Peyer's patch (tissue), 4 donors: ENCODE measurements around the gene TMC6. TPM values are rescaled to one million over a fixed set of nuclear protein-coding genes. Genes with fewer than 3 reads are reported as not detected.

ENCODE experiments used
- DNase-seq, 3 donors: peaks; one replicate each; pipeline ENCODE4 v3.0.0-alpha.2; 2017 to 2019
- H3K27ac ChIP-seq, 4 donors: fragments of 200-600 bp; sonication (generic); one replicate each; pipeline ENCODE4 v1.5.1; 2016 to 2019
- H3K27me3 ChIP-seq, 2 donors: fragments of 200-600 bp; sonication (generic); one replicate each; pipeline ENCODE4 v1.5.1; 2019
- H3K36me3 ChIP-seq, 3 donors: fragments of 200-600 bp; sonication (generic); one replicate each; pipeline ENCODE4 v1.5.1; 2016 to 2019
- H3K4me1 ChIP-seq, 4 donors: fragments of 200-600 bp; sonication (generic); one replicate each; pipeline ENCODE4 v1.5.1; 2016 to 2019
- H3K4me3 ChIP-seq, 4 donors: fragments of 200-600 bp; sonication (generic); 1 replicate in 3 of 4; 2 replicates in 1 of 4; pipeline ENCODE4 v1.5.1; 2016 to 2019; ENCODE audit warnings: mild to moderate bottlenecking in 1 of 4
- H3K9me3 ChIP-seq, 4 donors: fragments of 200-600 bp; sonication (generic); one replicate each; pipeline ENCODE4 v1.5.1; 2016 to 2019; ENCODE audit warnings: mild to moderate bottlenecking in 1 of 4
- POLR2A ChIP-seq, 2 donors: fragments of 450-650 bp; IDR thresholded peaks; one replicate each; pipeline ENCODE4 v1.5.1; 2017; ENCODE audit warnings: antibody characterized with exemption in 2 of 2, mild to moderate bottlenecking in 2 of 2, moderate library complexity in 2 of 2
- total RNA-seq, 4 donors: library from RNA; depleted of rRNA; stranded (reverse); fragments of >200 nt; gene quantifications; one replicate each; pipeline ENCODE4 v1.1.0, GENCODE V29; 2016
- TF ChIP-seq, protein P1 (sequence below), 6 experiments: fragments of 450-650 bp in 4 of 6; fragments of 200-600 bp in 2 of 6; sonication (generic) in 1 of 6; IDR thresholded peaks; one replicate each; pipeline ENCODE4 v1.5.1; 2017 to 2019; ENCODE audit warnings: antibody characterized with exemption in 6 of 6, mild to moderate bottlenecking in 3 of 6, moderate library complexity in 1 of 6

The TMC6 gene
- total RNA-seq, 4 donors from 2014 or later = 54.5 to 107 (median 94.9) TPM

DNA sequence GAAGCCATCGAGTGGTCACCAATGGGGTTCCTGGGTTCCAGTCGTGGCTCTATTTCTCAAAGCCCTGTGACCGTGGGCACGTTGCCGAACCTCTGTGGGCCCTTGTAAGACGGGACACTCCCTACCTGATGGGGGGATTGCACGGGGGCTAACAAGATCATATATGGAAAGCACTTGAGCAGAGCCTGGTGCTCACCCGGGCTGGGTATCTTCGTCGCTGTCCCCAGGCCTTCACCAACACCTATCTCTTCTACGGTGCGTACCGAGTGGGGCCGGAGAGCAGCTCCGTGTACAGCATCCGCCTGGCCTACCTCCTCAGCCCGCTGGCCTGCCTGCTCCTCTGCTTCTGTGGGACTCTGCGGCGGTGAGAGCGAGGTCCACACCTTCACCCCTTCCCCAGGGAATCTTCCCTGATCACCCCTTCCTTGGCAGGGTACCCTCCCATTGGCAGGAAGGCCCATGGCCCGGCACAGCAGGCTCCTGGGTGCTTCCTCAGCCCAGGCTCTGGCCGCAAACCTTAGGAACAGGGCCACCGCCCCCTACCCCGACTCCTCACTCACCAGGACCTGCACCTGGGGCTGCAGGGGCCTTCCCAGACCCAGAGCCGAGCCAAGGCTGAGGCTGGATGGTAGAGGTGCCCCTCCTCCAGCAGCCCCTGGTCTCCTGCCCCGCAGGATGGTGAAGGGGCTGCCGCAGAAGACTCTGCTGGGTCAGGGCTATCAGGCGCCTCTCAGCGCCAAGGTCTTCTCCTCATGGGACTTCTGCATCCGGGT is 4.8 kb upstream of the TMC6 start:
- no peaks in the 10 kb centered on the region for H3K27me3 ChIP-seq
- peaks cover 7 to 50% (median 44%) of the 10 kb centered on the region in 4 donors for H3K4me1 ChIP-seq
- peak overlapping the region in 3 of 4 donors; percentile 30 to 99 (median 84) for H3K27ac ChIP-seq
- no peaks in the 10 kb centered on the region for H3K9me3 ChIP-seq
- TF ChIP-seq POLR2A (IDR thresholded peaks at IDR 0.05) = no peak
- TF ChIP-seq, protein P1, sequence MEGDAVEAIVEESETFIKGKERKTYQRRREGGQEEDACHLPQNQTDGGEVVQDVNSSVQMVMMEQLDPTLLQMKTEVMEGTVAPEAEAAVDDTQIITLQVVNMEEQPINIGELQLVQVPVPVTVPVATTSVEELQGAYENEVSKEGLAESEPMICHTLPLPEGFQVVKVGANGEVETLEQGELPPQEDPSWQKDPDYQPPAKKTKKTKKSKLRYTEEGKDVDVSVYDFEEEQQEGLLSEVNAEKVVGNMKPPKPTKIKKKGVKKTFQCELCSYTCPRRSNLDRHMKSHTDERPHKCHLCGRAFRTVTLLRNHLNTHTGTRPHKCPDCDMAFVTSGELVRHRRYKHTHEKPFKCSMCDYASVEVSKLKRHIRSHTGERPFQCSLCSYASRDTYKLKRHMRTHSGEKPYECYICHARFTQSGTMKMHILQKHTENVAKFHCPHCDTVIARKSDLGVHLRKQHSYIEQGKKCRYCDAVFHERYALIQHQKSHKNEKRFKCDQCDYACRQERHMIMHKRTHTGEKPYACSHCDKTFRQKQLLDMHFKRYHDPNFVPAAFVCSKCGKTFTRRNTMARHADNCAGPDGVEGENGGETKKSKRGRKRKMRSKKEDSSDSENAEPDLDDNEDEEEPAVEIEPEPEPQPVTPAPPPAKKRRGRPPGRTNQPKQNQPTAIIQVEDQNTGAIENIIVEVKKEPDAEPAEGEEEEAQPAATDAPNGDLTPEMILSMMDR (IDR thresholded peaks at IDR 0.05) = no peak
- H3K36me3 ChIP-seq = no peaks in the 10 kb centered on the region
- DNase-seq = peak in 1 of 3 donors; percentile 48
- peak overlapping the region in 1 of 4 donors; percentile 97 for H3K4me3 ChIP-seq

- Histone ChIP-seq H3K27me3 (no peaks in the 10 kb centered on the region), H3K9me3 (no peaks in the 10 kb centered on the region), H3K27ac (peak overlapping the region; percentile 30 to 99 (median 85)), H3K36me3 (no peaks in the 10 kb centered on the region), H3K4me3 (peak overlapping the region in 3 of 4 donors; percentile 46 to 97 (median 50)), H3K4me1 (peaks cover 7 to 50% (median 43%) of the 10 kb centered on the region in 4 donors)
- TF ChIP-seq, protein P1 (IDR thresholded peaks at IDR 0.05) = no peak
- no peak for TF ChIP-seq POLR2A (IDR thresholded peaks at IDR 0.05)
- peak in 1 of 3 donors; percentile 47 for DNase-seq
Observed at GRCh38 chr17:78132767-78133178, 4.2 kb upstream of the TMC6 start.

GRCh38 chr17:78132084-78132676 is 3.6 kb upstream of the TMC6 start:
- DNase-seq = peak in 2 of 3 donors; percentile 96 to 98
- H3K9me3 ChIP-seq = no peaks in the 10 kb centered on the region
- H3K27me3 ChIP-seq = no peaks in the 10 kb centered on the region
- H3K4me1 ChIP-seq = peaks cover 7 to 50% (median 40%) of the 10 kb centered on the region in 4 donors
- TF ChIP-seq POLR2A (IDR thresholded peaks at IDR 0.05) = no peak
- TF ChIP-seq, protein P1 (IDR thresholded peaks at IDR 0.05) = no peak
- H3K4me3 ChIP-seq = peak overlapping the region; percentile 46 to 97 (median 50)
- H3K27ac ChIP-seq = peak overlapping the region; percentile 84 to 99 (median 90)
- H3K36me3 ChIP-seq = no peaks in the 10 kb centered on the region

DNA sequence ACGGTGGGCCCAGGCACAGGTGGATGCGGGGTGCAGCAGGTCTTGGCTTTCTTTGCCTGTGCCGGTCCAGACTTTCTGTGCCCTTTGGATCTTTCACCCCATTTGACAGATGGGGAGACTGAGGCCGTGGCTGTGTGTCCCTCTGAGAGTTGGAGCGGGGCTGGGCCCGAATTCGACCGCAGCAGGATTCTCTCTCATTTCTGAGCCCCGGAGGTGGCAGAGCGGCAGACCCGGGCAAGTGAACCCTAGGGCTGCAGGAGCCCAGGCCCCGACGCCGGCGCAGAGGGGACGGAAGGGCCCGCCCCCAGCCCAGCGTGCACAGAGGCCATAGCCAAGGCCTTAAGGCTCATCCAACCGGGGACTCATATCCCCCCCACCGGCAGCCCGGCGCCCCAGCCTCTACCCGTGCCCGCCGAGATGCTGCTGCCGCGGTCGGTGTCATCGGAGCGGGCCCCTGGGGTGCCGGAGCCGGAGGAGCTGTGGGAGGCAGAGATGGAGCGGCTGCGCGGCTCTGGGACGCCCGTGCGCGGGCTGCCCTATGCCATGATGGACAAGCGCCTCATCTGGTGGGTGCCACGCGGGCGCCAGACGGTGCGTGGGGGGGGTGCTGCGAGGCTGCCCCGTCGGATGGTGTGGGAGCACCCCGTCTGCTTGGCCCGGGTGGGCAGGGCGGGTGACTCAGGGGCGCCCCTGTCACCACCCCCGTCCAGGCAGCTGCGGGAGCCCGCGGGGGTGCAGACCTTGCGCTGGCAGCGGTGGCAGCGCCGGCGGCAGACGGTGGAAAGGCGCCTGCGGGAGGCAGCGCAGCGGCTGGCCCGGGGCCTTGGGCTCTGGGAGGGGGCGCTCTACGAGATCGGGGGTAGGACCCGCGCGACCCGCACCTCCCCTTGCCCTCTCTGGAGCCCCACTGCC is 2.9 kb upstream of the TMC6 start:
- H3K4me1 ChIP-seq = peaks cover 7 to 53% (median 43%) of the 10 kb centered on the region in 4 donors
- DNase-seq = peak; percentile 44 to 58 (median 51)
- H3K27ac ChIP-seq = peak overlapping the region; percentile 84 to 99 (median 90)

More for the DNA sequence above, 2.9 kb upstream of the TMC6 start:
- Histone ChIP-seq H3K36me3 (no peaks in the 10 kb centered on the region), H3K27me3 (no peaks in the 10 kb centered on the region), H3K9me3 (no peaks in the 10 kb centered on the region), H3K4me3 (peak overlapping the region; percentile 46 to 97 (median 50))
- no peak for TF ChIP-seq POLR2A (IDR thresholded peaks at IDR 0.05)
- TF ChIP-seq, protein P1 (IDR thresholded peaks at IDR 0.05) = no peak
